Loucy (cell line): ENCODE data around the gene MAFF.

Experiments
- EZH2phosphoT487 ChIP-seq: fragments of 200-600 bp; IDR thresholded peaks from 2 replicates; pipeline ENCODE4 v1.6.1; 2018; ENCODE audit warnings: antibody characterized with exemption, mild to moderate bottlenecking, moderate library complexity, borderline replicate concordance
- TF ChIP-seq, protein P1 (sequence below): fragments of 200-600 bp; sonication (generic); conservative IDR thresholded peaks from 2 replicates; pipeline ENCODE4 v1.5.1; 2014; ENCODE audit warnings: mild to moderate bottlenecking, antibody characterized with exemption, low read length

DNA sequence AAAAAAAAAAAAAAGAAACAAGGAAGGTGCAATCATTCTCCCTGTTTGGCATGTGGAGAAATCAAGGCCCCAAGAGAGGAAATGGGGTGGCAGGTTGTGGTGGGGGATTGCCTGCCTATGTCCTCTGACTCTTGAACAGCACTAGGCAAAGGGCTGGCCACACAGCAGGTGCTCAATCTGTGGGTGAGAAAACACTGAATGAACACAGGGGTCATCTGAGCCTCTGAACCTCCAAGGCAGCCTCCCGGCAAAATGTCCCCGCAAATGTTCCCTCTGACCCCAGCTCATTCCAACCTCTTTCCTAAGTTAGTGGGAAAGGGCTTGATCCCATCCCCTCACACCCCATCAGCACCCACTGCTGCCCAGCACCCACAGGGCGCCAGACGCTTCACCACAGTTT is 24.8 kb upstream of the MAFF start:
- TF ChIP-seq, protein P1, sequence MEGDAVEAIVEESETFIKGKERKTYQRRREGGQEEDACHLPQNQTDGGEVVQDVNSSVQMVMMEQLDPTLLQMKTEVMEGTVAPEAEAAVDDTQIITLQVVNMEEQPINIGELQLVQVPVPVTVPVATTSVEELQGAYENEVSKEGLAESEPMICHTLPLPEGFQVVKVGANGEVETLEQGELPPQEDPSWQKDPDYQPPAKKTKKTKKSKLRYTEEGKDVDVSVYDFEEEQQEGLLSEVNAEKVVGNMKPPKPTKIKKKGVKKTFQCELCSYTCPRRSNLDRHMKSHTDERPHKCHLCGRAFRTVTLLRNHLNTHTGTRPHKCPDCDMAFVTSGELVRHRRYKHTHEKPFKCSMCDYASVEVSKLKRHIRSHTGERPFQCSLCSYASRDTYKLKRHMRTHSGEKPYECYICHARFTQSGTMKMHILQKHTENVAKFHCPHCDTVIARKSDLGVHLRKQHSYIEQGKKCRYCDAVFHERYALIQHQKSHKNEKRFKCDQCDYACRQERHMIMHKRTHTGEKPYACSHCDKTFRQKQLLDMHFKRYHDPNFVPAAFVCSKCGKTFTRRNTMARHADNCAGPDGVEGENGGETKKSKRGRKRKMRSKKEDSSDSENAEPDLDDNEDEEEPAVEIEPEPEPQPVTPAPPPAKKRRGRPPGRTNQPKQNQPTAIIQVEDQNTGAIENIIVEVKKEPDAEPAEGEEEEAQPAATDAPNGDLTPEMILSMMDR = no peak
- no peak for TF ChIP-seq EZH2phosphoT487
